Measurements from ENCODE around the gene OR13C5. TPM values are rescaled to one million over a fixed set of nuclear protein-coding genes. Genes with fewer than 3 reads are reported as not detected.
"Not testable (repeated sequence)": the region's sequence is repeated elsewhere in the genome, so short reads cannot be mapped to it uniquely, and the experiment has no call there.

OR13C5 gene
- polyA plus RNA-seq (2011; rRNA removed) (not detected in 2 replicates), polyA plus RNA-seq (2017; fragmentation: RNase III; extraction: RNeasy Plus Mini Kit Qiagen cat#74134 plus additional on column Dnase treatment) (not detected in 3 replicates), polyA minus RNA-seq (2011; rRNA and poly(A)+ RNA removed) (not detected in 2 replicates)
- polyA plus RNA-seq (2012; cell fraction: cytosol; rRNA removed), result not detected in 2 replicates
- polyA plus RNA-seq (2012; cell fraction: nucleus; rRNA removed), result not detected in 2 replicates

- DNase-seq (ENCODE audit: low read depth in 1 of 2, low spot score in 1 of 2); ATAC-seq; FAIRE-seq; H3K4me2 ChIP-seq; H3K9me3 ChIP-seq; H3K27ac ChIP-seq; CTCF ChIA-PET; H3K4me3 ChIP-seq; POLR2A ChIA-PET; H3K4me1 ChIP-seq: not testable (repeated sequence)
These were observed at the start of gene OR13C5 for GRCh38 chr9:104599313-104599712. TSS of gene OR13C5 (minus strand) at chr9:104599413. CDS start at chr9:104599413, 0 bp downstream.

GRCh38 chr9:104635456-104635855 is 36.2 kb upstream of the OR13C5 start:
- Histone ChIP-seq H3K4me2 (no peak overlapping the region), H3K9me3 (peaks cover 2% of the 10 kb centered on the region; the same call in 1 of the 3 replicates), H3K27ac (no peak overlapping the region), H3K4me1 (no peaks in the 10 kb centered on the region), H3K4me3 (no peak overlapping the region)
- ChIA-PET CTCF (no interaction called here), POLR2A (no interaction called here)
- ATAC-seq (no peak), DNase-seq (ENCODE audit: low read depth in 1 of 2, low spot score in 1 of 2) (no peak), FAIRE-seq (no peak)
- TF ChIP-seq NPAS2 (CRISPR knock-in tag; IDR thresholded peaks at IDR 0.05; ENCODE audit: borderline replicate concordance), result no peak
- no peak for TF ChIP-seq TP53 (CRISPR knock-in tag; IDR thresholded peaks at IDR 0.05)
- TF ChIP-seq RFX5 (IDR thresholded peaks at IDR 0.05), result no peak
- TF ChIP-seq HEYL (CRISPR knock-in tag; IDR thresholded peaks at IDR 0.05), result no peak
- no peak for TF ChIP-seq PBX3 (IDR thresholded peaks at IDR 0.05)
- no peak for TF ChIP-seq KDM1A (IDR thresholded peaks at IDR 0.05; ENCODE audit: low read depth)
- TF ChIP-seq TFCP2L1 (CRISPR knock-in tag; IDR thresholded peaks at IDR 0.05), result no peak
- no peak for TF ChIP-seq HES2 (IDR thresholded peaks at IDR 0.05)
- no peak for TF ChIP-seq ZFP36 (IDR thresholded peaks at IDR 0.05; ENCODE audit: borderline replicate concordance, partially characterized antibody)
- TF ChIP-seq HDAC2 (IDR thresholded peaks at IDR 0.05), result no peak
- no peak for TF ChIP-seq MAZ (IDR thresholded peaks at IDR 0.05; ENCODE audit: borderline replicate concordance, low read depth, low read length)
- no peak for TF ChIP-seq HOXB13 (CRISPR knock-in tag; IDR thresholded peaks at IDR 0.05; ENCODE audit: low read depth)
- TF ChIP-seq JUN (IDR thresholded peaks at IDR 0.05), result no peak
- no peak for TF ChIP-seq GATA3 (IDR thresholded peaks at IDR 0.05; ENCODE audit: borderline replicate concordance)
- TF ChIP-seq ELK1 (IDR thresholded peaks at IDR 0.05; ENCODE audit: low read depth, low read length), result no peak
- TF ChIP-seq JUNB (IDR thresholded peaks at IDR 0.05), result no peak
- no peak for TF ChIP-seq MYC (IDR thresholded peaks at IDR 0.05; ENCODE audit: borderline replicate concordance, low read length)
- TF ChIP-seq POLR2A (IDR thresholded peaks at IDR 0.05; ENCODE audit: low read length), result no peak

- CTCF ChIA-PET, result interaction anchor here (0.8 kb wide), 1 partner anchor 203 kb away, joined by 3 read pairs; no protein-coding TSS in a partner anchor
- no peak for FAIRE-seq
- H3K4me3 ChIP-seq, result no peak overlapping the region
- no peak for TF ChIP-seq CBX8 (IDR thresholded peaks at IDR 0.05)
- no peak for TF ChIP-seq ZNF302 (CRISPR knock-in tag; IDR thresholded peaks at IDR 0.05)
- TF ChIP-seq ZC3H11A (IDR thresholded peaks at IDR 0.05), result no peak
- no peak for TF ChIP-seq REST (IDR thresholded peaks at IDR 0.05)
- TF ChIP-seq USF2 (IDR thresholded peaks at IDR 0.05), result no peak
- TF ChIP-seq MYC (IDR thresholded peaks at IDR 0.05; ENCODE audit: borderline replicate concordance, low read length), result no peak
- no peak for TF ChIP-seq HOXA7 (CRISPR knock-in tag; IDR thresholded peaks at IDR 0.05)
- no peak for TF ChIP-seq PBX3 (IDR thresholded peaks at IDR 0.05)
- no peak for TF ChIP-seq EP300 (IDR thresholded peaks at IDR 0.05)
- no peak for TF ChIP-seq HOXB13 (CRISPR knock-in tag; IDR thresholded peaks at IDR 0.05; ENCODE audit: low read depth)
- no peak for TF ChIP-seq GATA3 (IDR thresholded peaks at IDR 0.05; ENCODE audit: borderline replicate concordance)
- TF ChIP-seq SMC3 (IDR thresholded peaks at IDR 0.05), result no peak
- TF ChIP-seq PHF8 (IDR thresholded peaks at IDR 0.05; ENCODE audit: borderline replicate concordance, low read depth), result no peak
- TF ChIP-seq HDAC2 (IDR thresholded peaks at IDR 0.05), result no peak
These were observed 34.8 kb upstream of the OR13C5 start for GRCh38 chr9:104633976-104634520.

More at GRCh38 chr9:104633976-104634520, 34.8 kb upstream of the OR13C5 start:
- WGBS (ENCODE audit: missing lambda C conversion rate), result 62% methylated on average over 30 of the region's 30 CpGs
- no peak overlapping the region for H3K4me2 ChIP-seq
- no peak for DNase-seq (ENCODE audit: low read depth in 1 of 2, low spot score in 1 of 2)
- no peaks in the 10 kb centered on the region for H3K9me3 ChIP-seq
- H3K4me1 ChIP-seq, result no peaks in the 10 kb centered on the region
- ATAC-seq, result no peak
- POLR2A ChIA-PET, result no interaction called here
- no peak overlapping the region for H3K27ac ChIP-seq

Measured in A549 (cell line).